ENCODE data around the gene YY1. TPM values are rescaled to one million over a fixed set of nuclear protein-coding genes. Genes with fewer than 3 reads are reported as not detected.
A peak's percentile ranks its signal among the peaks of the same experiment; 100 is the strongest.

YY1 gene
- total RNA-seq, 1 donor from 2014 or later = 77.2 TPM

- no peaks in the 10 kb centered on the region for H3K27me3 Mint-ChIP-seq (ENCODE audit: unreplicated experiment)
- no peak for DNase-seq (ENCODE audit: extremely low spot score, unreplicated experiment)
- H3K4me3 Mint-ChIP-seq (ENCODE audit: unreplicated experiment) = peak overlapping the region; percentile 67
- peaks cover 10% of the 10 kb centered on the region for H3K4me1 Mint-ChIP-seq (ENCODE audit: unreplicated experiment)
- TF ChIP-seq CTCF (IDR thresholded peaks at IDR 0.05) = no peak
- peaks cover 3% of the 10 kb centered on the region for H3K36me3 Mint-ChIP-seq (ENCODE audit: unreplicated experiment)
- peak overlapping the region; percentile 88 for H3K27ac Mint-ChIP-seq (ENCODE audit: unreplicated experiment)
- no peaks in the 10 kb centered on the region for H3K9me3 Mint-ChIP-seq (ENCODE audit: unreplicated experiment)
Observed at GRCh38 chr14:100214770-100215083, 24.2 kb upstream of the YY1 start.

GRCh38 chr14:100215330-100215885, 23.5 kb upstream of the YY1 start:
- no peaks in the 10 kb centered on the region for H3K27me3 Mint-ChIP-seq (ENCODE audit: unreplicated experiment)
- peaks cover 10% of the 10 kb centered on the region for H3K4me1 Mint-ChIP-seq (ENCODE audit: unreplicated experiment)
- no peaks in the 10 kb centered on the region for H3K36me3 Mint-ChIP-seq (ENCODE audit: unreplicated experiment)
- H3K27ac Mint-ChIP-seq (ENCODE audit: unreplicated experiment) = peak overlapping the region; percentile 88
- DNase-seq (ENCODE audit: extremely low spot score, unreplicated experiment) = no peak
- H3K9me3 Mint-ChIP-seq (ENCODE audit: unreplicated experiment) = no peaks in the 10 kb centered on the region
- H3K4me3 Mint-ChIP-seq (ENCODE audit: unreplicated experiment) = no peak overlapping the region
- TF ChIP-seq CTCF (IDR thresholded peaks at IDR 0.05) = no peak

GRCh38 chr14:100219126-100219785, 19.7 kb upstream of the YY1 start:
- DNase-seq (ENCODE audit: extremely low spot score, unreplicated experiment) = no peak
- Mint-ChIP-seq H3K4me3 (ENCODE audit: unreplicated experiment) (no peak overlapping the region), H3K27me3 (ENCODE audit: unreplicated experiment) (no peaks in the 10 kb centered on the region), H3K27ac (ENCODE audit: unreplicated experiment) (no peak overlapping the region), H3K36me3 (ENCODE audit: unreplicated experiment) (no peaks in the 10 kb centered on the region), H3K4me1 (ENCODE audit: unreplicated experiment) (peaks cover 7% of the 10 kb centered on the region), H3K9me3 (ENCODE audit: unreplicated experiment) (no peaks in the 10 kb centered on the region)
- TF ChIP-seq CTCF (IDR thresholded peaks at IDR 0.05) = no peak

GRCh38 chr14:100221533-100222223, 17.3 kb upstream of the YY1 start:
- H3K4me3 Mint-ChIP-seq (ENCODE audit: unreplicated experiment) = no peak overlapping the region
- TF ChIP-seq CTCF (IDR thresholded peaks at IDR 0.05) = no peak
- no peaks in the 10 kb centered on the region for H3K9me3 Mint-ChIP-seq (ENCODE audit: unreplicated experiment)
- no peak for DNase-seq (ENCODE audit: extremely low spot score, unreplicated experiment)
- no peak overlapping the region for H3K27ac Mint-ChIP-seq (ENCODE audit: unreplicated experiment)
- peaks cover 3% of the 10 kb centered on the region for H3K36me3 Mint-ChIP-seq (ENCODE audit: unreplicated experiment)
- peaks cover 4% of the 10 kb centered on the region for H3K4me1 Mint-ChIP-seq (ENCODE audit: unreplicated experiment)
- no peaks in the 10 kb centered on the region for H3K27me3 Mint-ChIP-seq (ENCODE audit: unreplicated experiment)

Measured in osteocyte (in vitro differentiated cells).